GM19043 (cell line): ENCODE data around the gene MEX3B.
"Not testable (repeated sequence)": the region's sequence is repeated elsewhere in the genome, so short reads cannot be mapped to it uniquely, and the experiment has no call there.

ENCODE experiments used
- ATAC-seq: cut with Tn5 transposase; IDR thresholded peaks from one replicate; pipeline ENCODE4 v1.9.1; 2021; ENCODE audit warnings: low read depth; ENCODE audit not compliant: unreplicated experiment

The MEX3B gene

GRCh38 chr15:82014989-82015388 is 30.8 kb downstream of the MEX3B start:
- no peak for ATAC-seq

- no peak for ATAC-seq
Observed at GRCh38 chr15:82012908-82013307, 32.9 kb downstream of the MEX3B start.

GRCh38 chr15:82005239-82005638 is 40.6 kb downstream of the MEX3B start:
- no peak for ATAC-seq

GRCh38 chr15:82003916-82004315 is 41.9 kb downstream of the MEX3B start:
- ATAC-seq = no peak

- not testable (repeated sequence) for ATAC-seq
Observed at GRCh38 chr15:81995081-81995480, 50.7 kb downstream of the MEX3B start.

- no peak for ATAC-seq
Observed at GRCh38 chr15:81992523-81992922, 53.3 kb downstream of the MEX3B start.
